GM19455 (cell line): Measurements from ENCODE around the gene FIGLA.

Source experiments
- ATAC-seq: cut with Tn5 transposase; IDR thresholded peaks from one replicate; pipeline ENCODE4 v1.9.1; 2021; ENCODE audit not compliant: unreplicated experiment

FIGLA gene

GRCh38 chr2:70776266-70776665 is 14.2 kb downstream of the FIGLA start:
- ATAC-seq: no peak

DNA sequence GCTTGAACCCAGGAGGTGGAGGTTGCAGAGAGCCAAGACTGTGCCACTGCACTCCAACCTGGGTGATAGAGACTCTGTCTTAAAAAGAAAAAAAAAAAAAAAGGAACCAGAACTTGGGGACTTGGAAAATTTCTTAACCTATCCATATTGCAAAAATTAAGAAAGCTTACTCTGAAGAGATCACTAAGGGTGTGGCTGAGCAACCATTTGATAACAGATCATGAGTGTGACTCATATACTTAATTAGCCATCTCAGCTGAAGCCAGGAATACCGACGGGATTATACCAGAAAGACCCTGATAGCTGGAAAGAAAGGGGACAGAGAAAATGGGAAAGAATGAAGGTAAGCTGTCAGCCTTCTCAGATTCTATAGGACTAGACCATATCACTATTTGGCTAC is 15.3 kb downstream of the FIGLA start:
- ATAC-seq: no peak

- no peak for ATAC-seq
Measured at GRCh38 chr2:70772486-70773155, 17.8 kb downstream of the FIGLA start.

DNA sequence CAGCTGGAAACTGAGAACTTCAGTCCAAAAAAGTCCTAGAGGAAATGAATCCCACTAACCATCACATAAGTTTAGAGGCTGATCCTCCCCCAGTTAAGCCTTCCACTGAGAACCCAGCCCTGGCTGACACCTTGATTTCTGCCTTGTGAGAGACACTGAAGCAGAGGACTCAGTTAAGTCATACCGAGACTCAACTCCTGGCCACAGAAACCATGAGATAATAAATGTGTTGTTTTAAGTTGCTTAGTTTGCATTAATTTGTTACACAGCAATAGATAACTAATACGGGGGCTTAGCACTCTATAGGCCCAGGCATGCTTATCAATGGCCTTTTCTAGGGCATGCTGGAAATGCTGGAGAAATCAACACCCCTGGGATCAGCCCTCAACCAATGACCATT is 19.0 kb downstream of the FIGLA start:
- no peak for ATAC-seq

GRCh38 chr2:70769450-70769849 is 21.0 kb downstream of the FIGLA start:
- no peak for ATAC-seq

DNA sequence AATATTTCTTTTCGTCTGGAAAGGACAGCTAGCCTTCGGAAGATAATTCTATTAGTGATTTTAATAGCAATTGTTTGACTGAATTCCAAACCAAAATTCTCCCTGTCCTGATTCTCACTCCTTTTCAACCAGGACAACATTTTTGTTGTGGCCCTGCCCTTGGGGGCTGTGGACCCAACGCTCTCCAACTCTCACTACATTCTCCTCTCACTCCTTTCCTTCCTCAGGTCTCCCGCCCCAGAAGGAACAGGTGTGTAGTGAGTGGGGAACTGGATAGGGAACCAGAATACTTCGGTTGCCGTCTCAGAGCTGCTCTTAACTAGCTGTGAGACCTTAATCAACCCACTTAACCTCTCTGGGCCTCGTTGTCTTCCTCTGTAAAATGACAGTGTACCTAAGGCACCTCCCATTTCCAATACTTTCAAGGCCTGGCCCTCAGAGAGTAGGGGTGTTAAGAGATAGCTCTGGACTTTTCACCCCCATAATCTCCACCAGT is 21.8 kb downstream of the FIGLA start:
- no peak for ATAC-seq

DNA sequence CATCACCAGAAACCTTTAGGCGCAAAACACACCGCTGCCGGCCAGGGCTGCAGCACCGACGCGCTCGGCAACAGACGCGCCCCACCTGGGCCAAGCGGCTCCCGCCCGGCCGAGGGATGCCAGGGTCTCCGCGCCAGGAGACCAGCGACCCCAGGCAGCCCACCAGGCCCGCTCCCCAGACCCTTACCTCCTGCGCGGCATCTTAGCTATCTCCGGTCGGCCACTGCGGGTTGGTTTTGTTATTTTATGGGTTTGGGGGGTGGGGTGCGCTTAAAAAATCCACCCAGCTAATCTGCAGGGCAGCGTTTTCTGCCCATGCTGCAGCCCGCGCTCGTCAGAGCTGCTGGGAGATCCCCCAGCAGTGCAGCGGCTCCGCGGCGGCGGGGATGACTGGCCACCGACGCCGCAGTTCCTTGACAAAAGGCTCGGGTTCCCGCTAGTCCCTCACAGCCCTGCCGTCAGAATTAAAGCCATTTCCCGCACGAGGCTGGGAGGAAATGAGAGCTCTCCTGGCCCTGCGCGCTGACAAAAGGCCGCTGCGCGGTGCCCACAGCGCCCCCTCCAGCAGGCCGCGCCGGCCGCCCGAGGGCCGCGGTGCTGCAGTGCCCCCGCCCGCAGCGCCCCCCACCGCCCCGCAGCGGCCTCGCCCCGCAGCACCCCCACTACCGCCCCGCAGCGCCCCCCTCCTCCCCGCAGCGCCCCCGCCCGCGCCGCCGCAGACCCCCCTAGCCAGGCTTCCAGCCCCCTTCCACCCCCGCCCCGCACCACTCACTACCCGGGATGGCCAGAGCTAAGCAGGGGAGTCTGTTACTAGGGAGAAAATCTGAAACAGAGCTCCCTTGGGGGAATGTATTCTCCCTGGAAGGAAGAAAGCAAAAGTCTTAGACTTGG is 22.5 kb downstream of the FIGLA start, which contains the start of gene ADD2:
ADD2 (minus strand) TSS at position 502 of the 891 bp plus-strand sequence. CDS start 61,792 bp downstream, outside the sequence.
- ATAC-seq: no peak

DNA sequence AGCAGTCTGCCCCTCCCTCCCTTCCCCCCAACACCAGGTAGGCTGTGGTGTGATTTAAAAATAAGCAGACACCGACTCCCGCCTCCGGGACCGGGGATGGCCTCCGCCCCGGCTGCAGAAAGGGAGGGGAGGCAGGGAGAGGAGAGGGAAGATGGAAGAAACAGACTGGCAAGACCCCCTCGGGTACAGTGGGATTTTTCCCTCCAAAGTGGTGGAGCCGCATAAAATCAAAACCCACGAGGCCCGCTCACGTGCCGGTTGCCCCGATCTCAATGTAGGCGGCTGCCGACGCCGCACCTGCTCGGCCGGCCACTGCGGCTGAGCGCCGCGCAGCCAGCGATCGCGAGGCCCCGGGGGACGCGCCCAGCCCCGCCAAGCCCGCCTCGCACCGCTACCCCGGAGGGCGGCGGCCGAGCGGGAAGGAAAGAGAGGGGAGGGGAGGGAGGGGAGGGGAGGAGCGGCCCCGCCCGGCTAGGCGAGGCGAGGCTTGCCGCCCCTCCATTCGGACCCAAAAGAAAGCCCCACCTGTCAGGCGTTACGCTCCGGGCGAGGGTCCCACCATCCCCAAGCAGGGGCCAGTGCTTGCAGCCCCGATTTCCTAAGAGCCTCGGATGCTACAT is 23.3 kb downstream of the FIGLA start:
- ATAC-seq: no peak

DNA sequence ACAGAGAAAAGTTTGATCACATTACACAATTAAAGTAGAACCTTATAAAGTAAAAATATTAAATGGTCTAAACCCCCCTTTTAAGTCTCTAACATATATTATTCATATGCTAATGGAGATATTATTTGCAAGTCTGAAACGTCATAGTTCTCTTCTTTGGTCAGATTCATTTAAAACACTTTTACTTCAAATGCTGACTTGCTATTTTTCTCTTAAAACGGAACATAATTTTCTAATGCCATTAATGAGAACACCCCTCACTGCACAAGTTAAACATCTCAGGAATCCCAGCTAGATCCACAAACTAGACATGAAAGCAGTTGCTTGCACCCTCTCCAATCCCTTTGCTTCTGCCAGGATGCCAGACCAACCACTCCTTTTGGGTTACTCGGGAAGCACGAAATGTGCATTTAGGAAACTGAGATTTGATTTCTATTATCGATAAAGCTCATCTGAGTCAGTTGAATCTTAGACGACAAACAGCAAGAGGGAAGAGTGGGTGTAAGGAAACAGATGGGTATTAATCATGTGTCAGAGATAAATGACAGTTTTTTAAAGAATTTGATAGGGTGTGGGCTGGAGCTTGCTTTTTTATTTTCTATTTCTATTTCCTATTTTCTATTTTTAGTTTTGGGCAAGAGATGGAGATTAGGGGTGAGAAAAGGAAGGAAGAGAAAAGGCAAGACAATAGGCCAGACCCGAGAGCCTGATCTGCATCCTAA is 23.9 kb downstream of the FIGLA start:
- ATAC-seq: no peak

DNA sequence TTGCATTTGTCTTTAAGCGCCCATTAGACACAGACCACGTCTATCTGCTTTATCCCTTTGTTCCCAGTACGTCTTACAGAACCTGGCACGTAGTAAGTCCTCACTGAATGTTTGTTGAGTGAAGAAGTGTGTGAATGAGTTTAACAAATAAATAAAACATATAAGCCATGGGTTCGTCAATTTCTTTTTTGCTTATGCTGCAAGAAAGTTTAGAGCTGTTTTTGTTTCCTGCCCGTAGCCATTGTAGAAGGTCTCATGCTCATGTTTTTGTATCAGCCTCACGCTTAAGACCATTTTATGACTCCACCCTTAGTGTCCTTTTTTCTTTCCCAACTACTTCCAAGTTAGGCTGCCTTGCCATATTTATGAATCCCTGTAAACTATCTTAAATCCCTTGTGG is 24.9 kb downstream of the FIGLA start:
- ATAC-seq: no peak

- ATAC-seq: no peak
Measured at GRCh38 chr2:70759446-70759845, 31.0 kb downstream of the FIGLA start.

GRCh38 chr2:70757966-70758365 is 32.5 kb downstream of the FIGLA start:
- ATAC-seq: no peak

GRCh38 chr2:70757360-70757759 is 33.1 kb downstream of the FIGLA start:
- no peak for ATAC-seq

GRCh38 chr2:70756128-70756527 is 34.3 kb downstream of the FIGLA start:
- ATAC-seq: no peak

DNA sequence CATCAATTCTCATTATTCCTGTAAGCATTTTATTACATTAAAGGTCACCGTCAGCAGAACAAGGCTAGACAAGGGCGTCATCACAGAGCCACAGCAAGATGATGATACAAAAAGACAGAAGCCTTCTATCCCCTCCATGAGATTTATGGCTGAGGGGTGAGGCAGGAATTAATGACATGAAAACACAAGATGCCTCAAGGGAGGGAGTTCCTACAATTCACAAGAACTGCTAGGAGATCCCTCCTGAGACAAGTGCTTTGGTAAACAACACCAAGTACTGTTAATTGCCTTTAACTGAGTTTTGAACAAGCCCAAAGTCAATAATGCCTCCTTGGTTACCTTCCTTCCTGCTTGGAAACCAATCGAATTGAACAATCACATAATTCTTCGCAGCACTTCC is 36.5 kb downstream of the FIGLA start:
- ATAC-seq: no peak

GRCh38 chr2:70753031-70753430 is 37.4 kb downstream of the FIGLA start:
- no peak for ATAC-seq

- ATAC-seq: no peak
Measured at GRCh38 chr2:70752396-70752795, 38.0 kb downstream of the FIGLA start.

GRCh38 chr2:70751881-70752280 is 38.6 kb downstream of the FIGLA start:
- no peak for ATAC-seq

- no peak for ATAC-seq
Measured at GRCh38 chr2:70750320-70750719, 40.1 kb downstream of the FIGLA start.

DNA sequence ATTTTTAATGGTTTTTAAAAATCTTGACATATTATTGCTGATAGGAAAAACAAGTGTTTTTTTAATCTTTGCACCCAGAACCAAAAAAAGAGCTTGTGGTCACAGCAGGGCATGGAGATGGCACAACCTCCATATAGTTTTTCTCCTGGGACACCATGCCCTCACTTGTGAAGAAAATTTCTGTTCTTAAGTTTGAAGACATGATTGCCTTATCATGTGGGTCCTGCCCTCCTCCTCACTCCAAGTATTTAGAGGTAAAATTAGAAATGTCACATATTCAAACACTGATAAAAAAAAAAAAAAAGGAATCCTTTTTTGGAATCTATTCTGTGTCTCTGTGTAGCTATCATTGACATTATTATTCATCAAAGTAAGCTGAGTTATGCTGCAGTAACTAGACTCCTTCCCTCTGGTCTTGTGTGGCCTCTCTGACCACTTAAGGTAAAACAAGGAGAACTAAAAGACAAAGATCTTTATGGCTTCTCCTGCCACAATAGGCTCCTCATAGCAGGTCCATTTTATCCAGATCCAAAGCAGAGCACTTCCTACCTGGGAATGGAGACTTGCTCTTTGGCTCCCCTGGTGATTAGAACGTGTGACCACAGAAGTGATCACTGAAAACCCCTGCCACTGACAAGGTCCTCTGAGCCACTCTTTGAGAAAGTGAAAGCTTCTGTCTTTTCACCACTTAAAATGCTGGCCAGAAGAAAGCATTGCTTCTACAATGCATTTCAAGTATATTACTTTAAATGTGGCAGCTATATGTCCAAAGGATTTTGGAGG is 42.2 kb downstream of the FIGLA start:
- ATAC-seq: no peak
